Measurements from ENCODE around the gene FLNA. TPM values are rescaled to one million over a fixed set of nuclear protein-coding genes. Genes with fewer than 3 reads are reported as not detected.

Gene FLNA
- total and polyA plus RNA-seq, 10 of the 15 experiments (the other 5 are each of a cell fraction or from before 2014, with no cell fraction given), result 5.1 to 643 (median 171) TPM

GRCh38 chrX:154332561-154332960 is 41.9 kb downstream of the FLNA start (continued):
- no peak for TF ChIP-seq CEBPB (IDR thresholded peaks at IDR 0.05; ENCODE audit: borderline replicate concordance in 1 of 2, low read depth in 2 of 2, low read length in 2 of 2)

- Histone ChIP-seq H3K79me2 (ENCODE audit: control insufficient read depth, insufficient read depth, low read length) (no peaks in the 10 kb centered on the region), H3K27ac (ENCODE audit: control insufficient read depth, insufficient read depth) (no peak overlapping the region), H3K27me3 (replicated peaks in 1 of 2; ENCODE audit: control insufficient read depth in 2 of 2, insufficient read depth in 2 of 2, low read length in 1 of 2) (no peaks in the 10 kb centered on the region), H3K4me1 (ENCODE audit: control insufficient read depth, insufficient read depth, low read length) (peaks cover 12% of the 10 kb centered on the region), H3K4me2 (ENCODE audit: control insufficient read depth, insufficient read depth) (no peak overlapping the region), H2AFZ (ENCODE audit: control insufficient read depth, low read depth, low read length) (no peak overlapping the region), H3K36me3 (ENCODE audit: control insufficient read depth in 2 of 2, insufficient read depth in 2 of 2, low read length in 1 of 2) (no peaks in the 10 kb centered on the region), H4K20me1 (ENCODE audit: control insufficient read depth, insufficient read depth) (no peaks in the 10 kb centered on the region), H3K9me3 (replicated peaks; ENCODE audit: control insufficient read depth, insufficient read depth, low read length) (no peaks in the 10 kb centered on the region), H3K9ac (ENCODE audit: control insufficient read depth, insufficient read depth, low read length) (no peak overlapping the region), H3K4me3 (no peak overlapping the region)
- CTCF ChIA-PET, result interaction anchor here (1.2 kb wide), 1 partner anchor 20 kb away, joined by 3 read pairs; no protein-coding TSS in a partner anchor
- SMC1A ChIA-PET (ENCODE audit: uncharacterized antibody, unreplicated experiment), result interaction anchor here (0.7 kb wide), 1 partner anchor 915 kb away, joined by 3 read pairs; no protein-coding TSS in a partner anchor
- POLR2A ChIA-PET, result no interaction called here
- FAIRE-seq (no peak), ATAC-seq (no peak), DNase-seq (ENCODE audit: low read depth, low spot score) (no peak)
- RAD21 ChIA-PET (ENCODE audit: unreplicated experiment), result no interaction called here
- 55% methylated on average over 10 of the region's 10 CpGs for WGBS (ENCODE audit: insufficient coverage, insufficient replicate concordance, low lambda C conversion rate, missing lambda C conversion rate)
- intact Hi-C loops (cut with micrococcal nuclease; ENCODE audit: unreplicated experiment) (no loop called here), in situ Hi-C loops (cut with MboI) (no loop called here)
- BruUV-seq (replicated peaks), result no TSS peak
- TF ChIP-seq HSF1 (IDR thresholded peaks at IDR 0.05; ENCODE audit: low read depth, low read length) (no peak), CREM (IDR thresholded peaks at IDR 0.05; ENCODE audit: low read depth) (no peak)
These were observed 45.1 kb downstream of the FLNA start for GRCh38 chrX:154329294-154329693.

- Histone ChIP-seq H3K9me3 (replicated peaks; ENCODE audit: control insufficient read depth, insufficient read depth, low read length) (no peaks in the 10 kb centered on the region), H3K4me1 (ENCODE audit: control insufficient read depth, insufficient read depth, low read length) (peaks cover 6% of the 10 kb centered on the region), H3K36me3 (ENCODE audit: control insufficient read depth in 2 of 2, insufficient read depth in 2 of 2, low read length in 1 of 2) (no peaks in the 10 kb centered on the region), H3K9ac (ENCODE audit: control insufficient read depth, insufficient read depth, low read length) (no peak overlapping the region), H2AFZ (ENCODE audit: control insufficient read depth, low read depth, low read length) (no peak overlapping the region), H4K20me1 (ENCODE audit: control insufficient read depth, insufficient read depth) (no peaks in the 10 kb centered on the region), H3K4me3 (no peak overlapping the region), H3K27me3 (replicated peaks in 1 of 2; ENCODE audit: control insufficient read depth in 2 of 2, insufficient read depth in 2 of 2, low read length in 1 of 2) (no peaks in the 10 kb centered on the region), H3K27ac (ENCODE audit: control insufficient read depth, insufficient read depth) (no peak overlapping the region), H3K4me2 (ENCODE audit: control insufficient read depth, insufficient read depth) (no peak overlapping the region), H3K79me2 (ENCODE audit: control insufficient read depth, insufficient read depth, low read length) (no peaks in the 10 kb centered on the region)
- in situ Hi-C loops (cut with MboI), result no loop called here
- ATAC-seq (no peak), DNase-seq (ENCODE audit: low read depth, low spot score) (no peak), FAIRE-seq (no peak)
- ChIA-PET POLR2A (interaction anchor here (0.6 kb wide), 1 partner anchor 33 kb away, joined by 3 read pairs; no protein-coding TSS in a partner anchor), SMC1A (ENCODE audit: uncharacterized antibody, unreplicated experiment) (no interaction called here), RAD21 (ENCODE audit: unreplicated experiment) (interaction anchor here (0.6 kb wide), 1 partner anchor 191 kb away, joined by 3 read pairs; no protein-coding TSS in a partner anchor), CTCF (interaction anchor here (1.2 kb wide), 1 partner anchor 19 kb away, joined by 3 read pairs; no protein-coding TSS in a partner anchor)
- TF ChIP-seq ZNF24 (IDR thresholded peaks at IDR 0.05) (no peak), ETV6 (conservative IDR thresholded peaks at IDR 0.05 in 1 of 2, IDR thresholded peaks at IDR 0.05 in 1 of 2; ENCODE audit: borderline replicate concordance in 1 of 2, low read depth in 1 of 2) (no peak), RUNX3 (IDR thresholded peaks at IDR 0.05; ENCODE audit: low read length) (no peak), HDGF (IDR thresholded peaks at IDR 0.05) (no peak), RAD51 (IDR thresholded peaks at IDR 0.05) (no peak), USF1 (IDR thresholded peaks at IDR 0.05; ENCODE audit: borderline replicate concordance, extremely low read length, insufficient read depth, low read depth, low read length) (no peak)
- BruUV-seq (replicated peaks), result no TSS peak
- intact Hi-C loops (cut with micrococcal nuclease; ENCODE audit: unreplicated experiment), result no loop called here
- WGBS (ENCODE audit: insufficient coverage, insufficient replicate concordance, low lambda C conversion rate, missing lambda C conversion rate), result 83% methylated on average over 5 of the region's 5 CpGs
These were observed 45.8 kb downstream of the FLNA start for GRCh38 chrX:154328646-154329045.

Data from GM12878 (cell line).